ENCODE measurements around the gene TMEM179. TPM values are rescaled to one million over a fixed set of nuclear protein-coding genes. Genes with fewer than 3 reads are reported as not detected.
"Not testable (repeated sequence)": the region's sequence is repeated elsewhere in the genome, so short reads cannot be mapped to it uniquely, and the experiment has no call there.

Gene TMEM179
- total RNA-seq, 1 experiment from 2014 or later, result 7.4 TPM

DNA sequence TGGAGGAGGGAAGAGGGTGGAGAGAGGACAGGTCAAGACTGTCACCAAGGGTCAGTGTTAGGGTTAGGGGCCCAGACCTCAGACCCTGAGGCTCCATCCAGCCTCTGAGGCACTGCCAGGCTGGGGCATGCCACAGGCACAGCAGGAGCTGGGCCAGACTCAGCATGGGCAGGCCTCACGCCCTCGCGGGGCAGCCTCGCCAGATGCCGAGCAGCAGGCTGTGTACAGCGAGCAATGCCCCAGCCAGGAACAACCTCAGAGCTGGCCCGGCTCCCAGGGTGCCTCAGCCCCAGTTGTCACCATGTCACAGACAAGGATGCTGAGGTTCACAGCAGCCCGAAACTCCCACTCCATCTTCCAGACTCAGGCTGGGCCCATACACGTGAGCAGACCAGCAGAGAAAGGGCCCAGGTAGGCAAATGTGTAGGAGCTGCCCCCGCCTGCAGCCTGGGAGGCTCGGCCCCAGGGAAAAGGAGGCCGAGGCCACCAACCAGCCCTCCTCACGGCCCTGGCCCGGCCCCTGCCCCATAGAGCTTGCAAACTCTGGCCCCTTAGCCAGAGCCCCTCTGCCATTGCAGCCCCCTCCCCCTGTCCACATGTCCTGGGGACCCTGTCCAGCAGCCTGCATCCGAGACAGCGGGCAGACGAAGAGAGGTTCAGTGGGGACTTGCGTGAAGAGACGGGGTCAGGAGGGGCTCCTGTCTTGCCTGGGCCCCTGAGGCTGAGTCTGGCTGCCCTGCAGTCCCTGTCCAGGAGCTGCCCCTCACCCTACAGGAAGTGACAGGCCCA is 17.5 kb downstream of the TMEM179 start:
- DNase-seq (ENCODE audit: low read depth), result no peak

DNA sequence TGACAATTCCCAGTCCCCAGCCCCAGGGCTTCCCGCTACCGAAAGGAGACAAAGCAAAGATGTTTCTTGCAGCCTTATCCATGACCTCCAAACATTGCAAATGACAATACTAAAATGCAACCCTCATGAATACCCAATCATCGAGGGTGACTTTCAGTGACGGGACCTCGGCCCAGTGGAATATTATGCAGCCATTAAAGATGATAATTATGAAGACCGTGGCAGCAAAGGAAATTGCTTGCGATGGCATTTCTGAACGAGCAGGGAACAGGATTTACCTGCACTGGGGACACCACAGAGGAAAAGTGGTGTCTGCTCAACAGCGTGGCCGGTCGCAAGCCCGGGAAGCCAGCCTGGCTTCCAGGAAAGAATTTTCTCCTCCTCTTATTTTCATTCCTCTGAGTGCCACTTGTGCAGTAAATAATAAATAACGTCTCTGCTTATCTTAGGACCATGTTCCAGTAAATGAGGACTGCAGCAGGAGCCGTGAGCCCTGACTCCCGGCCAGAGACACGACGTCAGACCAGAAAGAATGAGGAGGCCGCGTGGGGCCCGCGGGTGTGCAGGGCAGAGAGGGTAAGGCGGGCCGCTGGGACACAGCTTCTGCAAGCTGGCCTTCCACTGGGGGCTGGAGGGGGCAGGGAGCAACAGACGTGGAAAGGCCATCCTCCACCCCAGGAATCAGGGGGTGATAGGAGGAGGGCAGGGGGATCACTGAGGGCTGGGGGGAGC is 18.4 kb downstream of the TMEM179 start:
- no peak for DNase-seq (ENCODE audit: low read depth)

DNA sequence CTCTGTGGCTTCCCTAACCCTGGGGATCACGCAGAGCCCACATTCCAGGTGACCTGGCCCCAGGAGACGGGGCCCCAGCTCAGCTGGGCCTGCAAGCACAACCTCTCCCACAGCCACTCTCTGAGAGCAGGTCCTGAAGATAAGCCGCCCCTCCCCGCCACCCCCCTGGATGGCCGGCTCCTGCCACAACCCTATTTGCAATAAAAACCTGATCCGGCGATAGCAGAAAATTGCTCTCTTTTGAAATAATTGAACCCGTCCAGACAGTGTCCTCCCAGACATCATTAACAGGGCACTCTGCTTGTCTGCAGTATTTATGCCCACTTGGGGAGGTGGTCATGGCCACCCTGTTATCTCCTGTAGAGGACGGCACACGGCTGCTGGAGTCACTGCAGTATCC is 20.0 kb downstream of the TMEM179 start:
- DNase-seq (ENCODE audit: low read depth), result no peak

DNA sequence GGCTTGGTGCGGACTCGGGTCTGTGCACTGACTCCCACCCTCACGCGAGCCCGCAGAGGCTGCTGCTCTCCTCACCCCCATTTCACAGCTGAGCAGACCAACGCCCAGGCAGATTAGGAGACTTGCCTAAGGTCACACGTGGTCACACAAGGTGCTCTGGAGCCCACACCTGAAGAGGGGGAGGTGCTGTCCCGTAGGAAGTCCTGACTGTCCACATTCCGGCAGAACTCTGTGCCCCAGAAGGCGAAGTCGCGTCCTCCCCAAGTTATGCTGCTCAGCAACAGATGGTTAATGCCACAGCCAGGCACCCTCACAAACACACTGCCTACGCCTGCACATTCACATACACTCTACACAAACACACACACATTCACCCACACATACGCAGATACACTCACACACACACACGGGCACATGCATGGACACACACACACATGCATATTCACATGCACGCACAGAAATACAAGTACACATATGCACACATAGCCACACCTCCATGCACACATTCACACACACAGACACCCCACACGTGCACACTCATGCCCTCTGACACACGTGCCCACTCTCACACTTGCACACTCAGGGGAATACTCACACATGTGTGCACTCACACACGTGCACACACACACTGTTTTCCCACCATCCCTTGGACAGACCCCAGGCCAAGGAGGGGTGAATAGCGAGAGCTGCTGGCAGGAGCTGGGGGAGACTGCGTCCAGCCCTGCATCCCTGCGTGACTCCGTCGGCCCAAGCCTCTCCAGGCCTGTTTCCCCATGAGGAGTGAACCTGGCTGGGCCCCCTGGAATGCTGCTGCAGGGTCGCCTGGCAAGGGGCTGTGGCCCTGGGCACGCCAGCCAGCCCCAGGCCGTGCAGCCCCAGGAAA is 20.9 kb downstream of the TMEM179 start:
- no peak for DNase-seq (ENCODE audit: low read depth)

DNA sequence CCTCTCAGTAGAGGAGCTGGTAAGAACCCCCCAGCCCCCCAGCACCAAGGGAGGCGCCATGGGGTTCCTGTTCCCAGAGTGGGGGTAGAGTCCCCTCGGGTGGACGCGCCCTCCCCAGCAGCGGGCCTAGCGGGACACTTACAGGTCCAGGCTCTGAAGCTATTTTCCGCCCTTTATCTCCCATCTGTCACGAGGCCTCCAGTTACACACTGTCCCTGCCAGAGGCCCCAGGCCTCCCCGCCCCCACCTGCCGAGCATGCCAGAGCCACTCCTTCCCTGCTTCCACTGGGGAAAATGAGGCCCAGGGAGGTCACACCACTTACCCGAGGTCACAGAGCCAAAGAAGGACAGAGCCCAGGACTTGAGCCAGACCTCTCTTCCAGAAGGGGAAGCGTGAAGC is 21.9 kb downstream of the TMEM179 start:
- DNase-seq (ENCODE audit: low read depth), result no peak

DNA sequence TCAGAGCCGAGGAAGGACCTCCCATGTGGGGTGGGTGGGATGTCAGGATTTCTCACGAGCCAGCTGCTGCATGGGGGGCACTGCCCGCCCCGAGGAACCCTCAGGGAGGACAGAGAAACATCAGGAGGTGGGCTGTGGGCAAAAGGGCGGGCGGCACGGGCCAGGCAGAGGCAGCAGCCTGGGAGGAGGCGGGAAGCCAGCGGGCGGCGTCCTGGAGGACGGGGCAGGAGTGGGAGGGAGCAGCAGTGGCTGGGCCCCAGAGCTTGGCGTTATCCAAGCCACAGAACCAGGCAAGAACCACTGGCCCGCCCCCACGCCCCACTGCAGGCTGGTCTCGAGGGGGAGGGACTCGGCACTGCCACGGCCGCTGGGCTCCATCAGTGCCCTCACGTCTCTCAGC is 22.6 kb downstream of the TMEM179 start:
- DNase-seq (ENCODE audit: low read depth), result no peak

DNA sequence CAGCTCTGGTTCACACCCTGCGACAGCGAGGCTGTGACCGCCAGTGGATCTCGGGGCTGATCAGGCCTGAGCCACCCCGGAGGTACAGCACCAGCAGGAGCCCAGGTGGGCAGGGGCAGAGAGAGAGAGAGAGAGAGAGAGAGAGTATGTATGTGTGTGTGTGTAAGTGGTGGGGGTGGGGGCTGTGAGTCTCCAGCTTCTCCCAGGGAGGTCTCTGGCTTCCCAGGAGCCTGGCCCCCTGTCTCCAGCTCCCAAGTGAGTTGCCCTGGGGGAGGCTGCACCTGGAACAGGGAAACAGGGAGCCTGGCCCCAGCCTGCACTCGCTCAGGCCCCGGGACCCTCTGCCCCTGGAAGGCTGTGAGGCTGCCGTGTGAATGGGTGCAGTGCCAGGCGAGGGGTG is 23.1 kb downstream of the TMEM179 start:
- DNase-seq (ENCODE audit: low read depth), result no peak

DNA sequence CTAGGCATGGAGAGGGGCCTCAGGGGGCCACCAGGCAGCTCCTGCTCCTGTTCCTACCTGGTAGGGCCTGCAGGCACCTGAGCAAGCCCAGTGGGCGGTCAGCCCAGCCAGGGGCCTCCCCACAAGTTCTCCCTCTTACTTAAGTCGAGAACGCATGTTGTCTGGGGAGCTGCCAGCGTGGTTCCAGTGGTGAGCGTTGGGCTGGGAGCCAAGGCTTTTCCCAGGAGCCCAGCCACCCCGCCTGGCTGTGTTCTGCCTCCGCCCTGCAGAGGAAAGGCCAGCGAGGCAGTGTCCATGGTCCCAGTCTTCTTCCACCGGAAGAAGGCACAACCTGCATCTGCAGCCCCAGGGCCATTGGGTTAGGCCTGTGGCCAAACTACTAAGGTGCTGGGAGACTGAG is 23.6 kb downstream of the TMEM179 start:
- peak; percentile 51 for DNase-seq (ENCODE audit: low read depth)

DNA sequence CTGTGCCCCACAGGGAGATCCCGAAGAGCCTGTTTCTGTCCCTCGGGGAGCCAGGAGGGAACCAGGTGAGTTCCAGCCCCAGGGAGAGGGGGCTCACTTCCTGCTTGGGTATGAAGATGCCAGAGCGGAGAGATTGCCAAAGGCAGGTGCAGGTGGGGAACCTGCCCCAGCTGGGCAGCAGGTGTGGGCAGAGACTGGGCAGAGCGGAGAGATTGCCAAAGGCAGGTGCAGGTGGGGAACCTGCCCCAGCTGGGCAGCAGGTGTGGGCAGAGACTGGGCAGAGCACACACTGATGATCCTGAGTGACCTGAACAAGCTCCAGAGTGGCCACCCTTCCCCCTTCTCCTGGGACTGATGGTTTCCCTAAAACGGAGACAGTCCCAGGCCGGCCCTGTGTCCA is 24.6 kb downstream of the TMEM179 start:
- DNase-seq (ENCODE audit: low read depth), result not testable (repeated sequence)

DNA sequence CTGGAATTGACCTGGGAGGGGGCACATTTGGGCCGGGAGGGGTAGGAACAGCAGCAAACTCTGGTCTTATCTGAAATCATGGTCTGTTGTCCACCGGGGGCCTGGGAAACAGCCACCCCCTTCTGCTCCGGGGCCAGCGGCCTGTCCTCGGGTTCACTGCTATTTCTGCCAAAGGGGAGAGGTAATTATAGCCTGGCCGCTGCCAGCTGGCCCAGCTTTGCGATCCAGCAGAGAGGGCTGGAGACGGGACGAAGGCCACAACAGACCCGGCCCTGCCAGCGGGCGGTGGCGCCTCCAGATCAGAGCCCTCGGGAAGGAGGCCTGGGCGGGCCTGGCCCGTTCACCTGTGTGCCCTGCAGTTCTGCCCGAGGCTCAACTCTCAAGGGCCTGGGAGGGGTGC is 25.1 kb downstream of the TMEM179 start, which contains the start of gene C14orf180:
C14orf180 (plus strand) TSS at position 258 of the 400 bp plus-strand sequence. CDS start 6,667 bp downstream, outside the sequence.
- DNase-seq (ENCODE audit: low read depth), result no peak

DNA sequence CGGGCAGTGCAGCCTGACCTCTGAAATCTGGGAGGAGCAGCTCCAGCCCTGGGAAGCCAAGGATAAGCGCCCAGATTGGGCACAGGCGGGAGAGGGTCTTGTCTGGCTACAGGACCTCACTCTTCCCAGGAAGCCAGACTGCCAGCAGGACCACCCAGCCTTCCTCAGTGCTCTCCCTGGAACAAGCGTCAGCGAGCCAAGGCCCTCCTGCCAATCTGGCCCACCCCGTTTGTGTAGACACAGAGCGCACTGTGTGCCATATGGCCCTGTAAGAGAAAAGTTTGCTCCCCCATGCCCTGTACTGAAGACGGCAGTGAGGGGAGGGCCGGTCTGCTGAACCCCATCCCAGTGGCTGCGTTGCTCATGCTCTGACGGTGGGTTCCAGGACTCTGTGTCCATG is 26.3 kb downstream of the TMEM179 start:
- no peak for DNase-seq (ENCODE audit: low read depth)

DNA sequence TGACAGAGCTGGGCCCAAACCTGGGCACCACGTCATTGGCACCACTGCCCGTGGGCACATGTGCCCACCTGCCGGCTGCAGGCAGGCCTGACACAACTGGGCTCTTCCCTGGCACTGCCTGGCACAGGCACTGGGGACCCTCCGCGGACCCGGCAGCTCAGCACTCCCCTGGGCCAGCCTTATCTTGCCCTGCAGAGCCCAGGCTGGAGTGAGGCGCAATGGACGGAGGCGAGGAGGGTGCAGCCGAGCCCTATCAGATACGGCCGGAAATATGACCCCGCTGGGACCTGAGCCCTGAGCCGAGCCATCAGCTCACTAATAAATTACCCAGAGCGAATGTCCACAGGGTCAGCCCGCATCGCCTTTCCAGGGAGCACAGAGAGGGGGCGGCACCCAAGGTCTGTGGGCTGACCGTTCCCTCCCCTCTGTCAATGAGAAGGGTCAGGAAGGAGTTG is 26.7 kb downstream of the TMEM179 start:
- DNase-seq (ENCODE audit: low read depth), result no peak

DNA sequence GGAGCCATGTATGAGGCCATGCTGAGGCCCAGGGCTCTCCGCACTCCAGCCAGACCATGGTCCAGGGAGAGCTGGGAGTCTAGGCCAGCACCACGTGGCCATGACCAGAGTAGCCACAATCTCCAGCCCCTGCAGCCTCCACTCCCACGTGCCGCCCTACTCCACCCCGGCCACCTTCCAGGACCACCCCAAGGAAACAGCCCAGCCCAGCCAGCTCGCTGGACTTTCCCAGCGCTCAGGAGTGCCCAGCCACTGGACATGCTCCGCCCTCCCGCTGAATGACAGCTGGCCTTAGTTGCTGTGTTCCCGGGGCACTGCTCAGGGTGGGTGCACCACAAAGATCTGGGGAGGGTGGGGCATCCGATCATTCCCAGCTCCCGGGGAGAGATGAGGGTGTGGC is 27.1 kb downstream of the TMEM179 start:
- no peak for DNase-seq (ENCODE audit: low read depth)

DNA sequence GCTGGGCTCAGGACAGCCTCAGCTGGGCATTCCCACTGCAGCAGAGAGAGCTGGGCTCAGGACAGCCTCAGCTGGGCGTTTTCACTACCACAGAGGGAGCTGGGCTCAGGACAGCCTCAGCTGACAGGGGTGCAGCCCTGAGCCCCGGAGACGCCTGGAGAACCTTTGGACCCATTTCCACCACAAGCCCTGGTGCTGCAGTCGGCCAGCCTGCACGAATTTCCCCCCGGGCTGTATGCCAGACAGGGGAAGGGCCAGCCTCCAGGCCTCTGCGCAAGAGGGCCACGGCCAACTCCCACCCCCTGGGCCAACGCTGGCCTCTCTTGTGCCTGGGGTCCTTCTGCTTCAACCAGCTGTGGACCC is 27.6 kb downstream of the TMEM179 start:
- DNase-seq (ENCODE audit: low read depth), result no peak

DNA sequence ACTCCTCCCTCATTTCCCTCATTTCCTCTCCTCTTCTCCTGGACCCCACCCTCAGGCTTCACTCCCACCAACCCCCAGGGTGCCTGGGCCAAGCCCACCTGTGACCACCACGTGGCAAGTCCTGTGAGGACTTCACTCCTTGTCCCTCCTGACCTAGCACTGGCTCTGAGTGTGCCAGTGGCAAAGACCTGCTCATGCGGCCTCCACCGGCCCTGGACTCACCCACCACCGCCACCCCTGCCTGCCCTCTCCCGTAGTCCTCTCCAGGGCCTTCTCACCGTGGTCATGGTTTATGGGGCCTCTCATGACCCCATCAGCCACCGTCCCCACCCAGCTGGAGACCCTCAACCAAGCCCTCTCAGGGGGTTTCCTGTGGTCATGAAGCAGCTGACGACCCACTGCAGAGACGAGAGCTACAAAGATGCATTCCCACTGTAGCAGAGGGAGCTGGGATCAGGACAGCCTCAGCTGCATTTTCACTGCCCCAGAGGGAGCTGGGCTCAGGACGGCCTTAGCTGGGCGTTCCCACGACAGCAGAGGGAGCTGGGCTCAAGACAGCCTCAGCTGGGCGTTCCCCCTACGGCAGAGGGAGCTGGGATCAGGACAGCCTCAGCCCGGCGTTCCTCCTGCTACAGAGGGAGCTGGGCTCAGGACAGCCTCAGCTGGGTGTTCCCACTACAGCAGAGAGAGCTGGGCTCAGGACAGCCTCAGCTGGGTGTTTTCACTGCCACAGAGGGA is 28.2 kb downstream of the TMEM179 start:
- DNase-seq (ENCODE audit: low read depth), result no peak

DNA sequence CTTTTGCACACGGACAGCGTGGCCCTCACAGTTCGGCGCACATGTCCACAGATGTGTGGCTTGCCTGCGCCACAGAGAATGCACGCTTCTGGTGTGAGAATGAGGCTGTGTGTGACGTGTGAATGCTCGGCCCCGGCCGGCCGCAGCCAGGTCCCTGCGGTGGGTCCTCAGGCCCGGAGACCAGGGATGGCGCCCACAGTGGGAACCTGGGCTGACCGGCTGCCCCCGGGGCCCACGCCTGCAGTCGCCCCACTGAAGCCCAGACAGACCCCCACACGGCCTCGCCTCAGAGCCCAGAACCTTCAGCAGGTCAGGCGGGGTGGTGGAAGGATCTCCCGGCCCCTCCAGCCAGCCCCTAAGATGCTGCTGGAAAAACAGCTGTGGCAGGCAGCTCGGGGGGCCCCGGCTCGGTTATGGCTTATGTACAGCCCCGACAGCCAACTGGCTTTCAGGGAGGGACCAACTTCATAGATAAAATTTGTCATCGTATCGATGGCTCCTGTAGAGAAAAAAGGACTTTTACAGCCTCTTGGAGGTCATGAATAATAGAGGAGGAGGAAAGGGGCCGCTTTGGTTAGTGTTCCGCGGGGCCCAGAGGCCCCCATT is 29.5 kb downstream of the TMEM179 start:
- no peak for DNase-seq (ENCODE audit: low read depth)

DNA sequence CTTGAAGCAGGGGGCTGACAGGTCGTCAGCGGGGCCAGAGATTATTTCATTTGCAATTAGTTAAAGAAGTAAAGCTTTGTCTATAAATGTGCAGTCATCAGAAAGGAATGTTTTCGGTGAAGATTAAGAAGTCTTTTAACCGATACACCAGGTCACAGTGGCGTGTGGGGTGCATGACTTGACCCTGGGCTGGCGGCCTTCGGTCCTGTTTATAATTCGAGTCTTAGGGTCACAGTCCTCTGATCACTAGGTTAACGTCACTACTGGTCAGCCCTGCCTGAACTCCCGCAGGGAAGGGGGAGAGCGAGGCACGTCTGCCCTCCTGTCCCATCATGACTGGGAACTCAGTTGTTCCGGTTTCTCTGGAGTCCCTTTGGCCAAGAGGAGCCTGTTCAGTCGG is 30.0 kb downstream of the TMEM179 start:
- no peak for DNase-seq (ENCODE audit: low read depth)

DNA sequence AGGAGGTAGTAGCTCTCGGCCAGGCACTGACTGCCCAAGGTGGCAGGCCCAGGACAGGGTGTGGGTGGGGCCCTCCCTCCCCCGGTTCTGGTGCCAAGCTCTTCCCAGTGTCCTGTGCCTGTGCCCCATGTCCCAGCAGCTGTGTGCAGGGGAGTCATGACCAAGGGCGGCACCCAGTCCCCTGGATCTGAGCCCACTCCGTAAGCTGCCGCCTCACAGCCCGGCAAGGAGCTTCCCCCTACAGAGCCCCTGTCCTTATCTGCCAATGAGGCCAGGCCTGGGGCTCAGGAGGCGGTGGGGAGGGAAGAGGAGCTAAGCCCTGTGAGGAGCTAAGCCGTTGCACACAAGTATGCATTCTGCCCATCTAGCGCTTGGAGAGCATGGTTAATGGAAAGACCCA is 30.6 kb downstream of the TMEM179 start:
- no peak for DNase-seq (ENCODE audit: low read depth)

DNA sequence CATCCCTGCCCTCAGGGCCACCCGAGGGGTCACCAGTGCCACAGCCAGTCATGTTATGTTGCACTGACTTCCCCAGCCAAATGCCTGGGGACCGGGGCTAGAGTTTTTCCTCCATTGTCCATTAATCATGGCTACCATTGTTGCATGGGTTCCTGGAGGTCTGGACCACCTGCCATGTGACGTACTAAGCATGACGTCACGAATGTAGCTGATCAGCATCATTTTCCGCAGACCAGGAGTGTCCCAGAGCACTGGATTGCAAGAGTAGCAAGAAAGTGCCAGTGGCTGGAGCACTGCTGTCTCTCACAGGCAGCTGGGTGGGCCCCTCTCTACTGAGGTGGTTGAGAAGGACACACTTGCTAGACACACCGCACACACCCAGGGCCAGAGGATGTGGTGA is 31.9 kb downstream of the TMEM179 start:
- DNase-seq (ENCODE audit: low read depth), result no peak

DNA sequence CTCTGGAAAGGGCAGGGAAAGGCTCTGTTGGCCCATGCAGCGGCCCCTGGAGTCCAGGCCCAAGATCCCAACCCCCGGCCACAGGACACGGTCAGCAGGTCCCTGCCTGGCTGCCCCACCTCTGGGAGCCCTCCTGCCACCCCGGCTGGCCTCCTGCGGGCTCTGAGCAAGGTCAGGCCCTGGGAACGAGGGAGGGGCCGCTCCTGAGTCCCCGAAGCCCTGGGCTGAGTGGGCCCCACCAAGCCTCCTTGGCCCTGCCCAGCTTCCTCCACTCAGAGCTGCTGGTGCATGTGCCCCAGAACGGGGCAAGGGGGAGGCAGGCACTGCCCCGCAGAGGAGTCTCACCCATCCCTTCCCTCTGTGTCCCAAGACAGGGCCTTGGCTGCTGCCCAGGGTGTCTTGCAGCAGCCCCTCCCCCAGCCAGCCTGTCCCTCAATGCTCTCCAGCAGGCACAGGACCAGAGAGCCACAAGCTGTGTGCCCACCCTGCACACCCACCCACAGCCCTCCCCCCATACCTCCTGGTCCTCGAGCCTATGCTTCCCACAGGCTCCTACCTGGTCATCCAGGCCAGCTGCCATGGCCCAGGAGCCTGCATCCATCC is 32.4 kb downstream of the TMEM179 start:
- no peak for DNase-seq (ENCODE audit: low read depth)

DNA sequence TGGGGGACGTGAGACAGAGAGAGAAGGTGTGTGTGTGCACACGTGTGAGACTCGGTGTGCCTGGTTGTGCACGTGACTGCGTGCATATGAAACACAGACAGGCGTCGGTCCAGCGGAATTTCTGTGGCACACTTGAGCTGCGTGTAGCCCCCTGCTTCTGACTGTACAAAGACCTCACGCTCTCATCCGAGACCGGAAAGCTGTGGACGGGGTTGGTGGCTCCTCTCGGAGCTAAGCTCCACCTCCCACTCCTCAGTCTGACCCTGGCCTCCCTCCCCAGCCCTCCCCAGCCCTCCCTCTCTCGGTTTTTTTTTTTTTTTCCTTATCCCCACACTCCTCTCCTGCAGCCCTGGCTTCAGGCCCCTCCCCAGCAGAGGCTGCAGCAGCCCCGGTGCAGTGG is 33.3 kb downstream of the TMEM179 start:
- DNase-seq (ENCODE audit: low read depth), result no peak

Data from Daoy (cell line).